LoVo (cell line): Measurements from ENCODE around the gene RAB11FIP2.

ENCODE experiments used
- DNase-seq: peaks from one replicate; pipeline ENCODE4 v3.0.0-alpha.2; 2016; ENCODE audit warnings: low spot score

RAB11FIP2 gene

GRCh38 chr10:118033905-118034304 is 12.8 kb downstream of the RAB11FIP2 start:
- DNase-seq = no peak

GRCh38 chr10:118032564-118032963 is 14.2 kb downstream of the RAB11FIP2 start:
- DNase-seq = no peak

- DNase-seq = no peak
Observed at GRCh38 chr10:118031351-118032075, 15.2 kb downstream of the RAB11FIP2 start.

- no peak for DNase-seq
Observed at GRCh38 chr10:118028619-118029018, 18.1 kb downstream of the RAB11FIP2 start.

- no peak for DNase-seq
Observed at GRCh38 chr10:118027397-118027796, 19.3 kb downstream of the RAB11FIP2 start.

GRCh38 chr10:118026936-118027335 is 19.8 kb downstream of the RAB11FIP2 start:
- no peak for DNase-seq

GRCh38 chr10:118020365-118020764 is 26.4 kb downstream of the RAB11FIP2 start:
- DNase-seq = no peak

GRCh38 chr10:118017850-118018249 is 28.9 kb downstream of the RAB11FIP2 start:
- DNase-seq = no peak

GRCh38 chr10:118017071-118017740 is 29.5 kb downstream of the RAB11FIP2 start:
- no peak for DNase-seq

GRCh38 chr10:118012952-118013525 is 33.7 kb downstream of the RAB11FIP2 start:
- DNase-seq = no peak

- no peak for DNase-seq
Observed at GRCh38 chr10:118007773-118008172, 39.0 kb downstream of the RAB11FIP2 start.

GRCh38 chr10:118003126-118003525 is 43.6 kb downstream of the RAB11FIP2 start:
- no peak for DNase-seq

GRCh38 chr10:118002581-118002980 is 44.2 kb downstream of the RAB11FIP2 start:
- no peak for DNase-seq

- DNase-seq = no peak
Observed at GRCh38 chr10:117997673-117998072, 49.1 kb downstream of the RAB11FIP2 start.

GRCh38 chr10:117996709-117997108 is 50.0 kb downstream of the RAB11FIP2 start:
- DNase-seq = no peak

- DNase-seq = no peak
Observed at GRCh38 chr10:117994771-117995170, 52.0 kb downstream of the RAB11FIP2 start.

- DNase-seq = no peak
Observed at GRCh38 chr10:117993166-117993565, 53.6 kb downstream of the RAB11FIP2 start.

GRCh38 chr10:117991701-117992100 is 55.0 kb downstream of the RAB11FIP2 start:
- DNase-seq = no peak

- DNase-seq = no peak
Observed at GRCh38 chr10:117989962-117990361, 56.8 kb downstream of the RAB11FIP2 start.

- DNase-seq = no peak
Observed at GRCh38 chr10:117988814-117989213, 57.9 kb downstream of the RAB11FIP2 start.

- DNase-seq = no peak
Observed at GRCh38 chr10:117987244-117987909, 59.4 kb downstream of the RAB11FIP2 start.

- no peak for DNase-seq
Observed at GRCh38 chr10:117983961-117984360, 62.8 kb downstream of the RAB11FIP2 start.
